ENCODE data around the gene IGLL1.
"Not testable (repeated sequence)": the region's sequence is repeated elsewhere in the genome, so short reads cannot be mapped to it uniquely, and the experiment has no call there.

The IGLL1 gene

GRCh38 chr22:23539839-23540198 lies 40.3 kb downstream of the IGLL1 start:
- not testable (repeated sequence) for DNase-seq

GRCh38 chr22:23539135-23539838 lies 40.8 kb downstream of the IGLL1 start:
- DNase-seq, result peak; percentile 60 to 70

GRCh38 chr22:23538696-23539030 lies 41.4 kb downstream of the IGLL1 start:
- DNase-seq, result not testable (repeated sequence)

GRCh38 chr22:23537830-23538695 lies 42.0 kb downstream of the IGLL1 start:
- not testable (repeated sequence) for DNase-seq

GRCh38 chr22:23537416-23537815 lies 42.7 kb downstream of the IGLL1 start:
- DNase-seq, result no peak

GRCh38 chr22:23536821-23537345 lies 43.2 kb downstream of the IGLL1 start:
- DNase-seq, result no peak

- not testable (repeated sequence) for DNase-seq
Observed at GRCh38 chr22:23535790-23536661, 44.1 kb downstream of the IGLL1 start.

- no peak for DNase-seq
Observed at GRCh38 chr22:23534851-23535717, 45.0 kb downstream of the IGLL1 start.

- DNase-seq, result no peak
Observed at GRCh38 chr22:23534201-23534850, 45.8 kb downstream of the IGLL1 start.

GRCh38 chr22:23533771-23534191 lies 46.3 kb downstream of the IGLL1 start:
- no peak for DNase-seq

GRCh38 chr22:23533328-23533762 lies 46.7 kb downstream of the IGLL1 start:
- no peak for DNase-seq

GRCh38 chr22:23532731-23533130 lies 47.4 kb downstream of the IGLL1 start:
- DNase-seq, result no peak

- DNase-seq, result no peak
Observed at GRCh38 chr22:23531966-23532705, 48.0 kb downstream of the IGLL1 start.

- no peak for DNase-seq
Observed at GRCh38 chr22:23531283-23531956, 48.7 kb downstream of the IGLL1 start.

GRCh38 chr22:23530766-23531282 lies 49.3 kb downstream of the IGLL1 start:
- DNase-seq, result no peak

GRCh38 chr22:23530106-23530505 lies 50.0 kb downstream of the IGLL1 start:
- DNase-seq, result no peak

GRCh38 chr22:23529166-23530103 lies 50.7 kb downstream of the IGLL1 start:
- no peak for DNase-seq

- peak in 1 of 2 experiments; percentile 0 for DNase-seq
Observed at GRCh38 chr22:23527971-23528740, 51.9 kb downstream of the IGLL1 start.
